HepG2 (cell line): ENCODE results near the gene DNAJB11. TPM values are rescaled to one million over a fixed set of nuclear protein-coding genes. Genes with fewer than 3 reads are reported as not detected.
A peak's percentile ranks its signal among the peaks of the same experiment; 100 is the strongest.
"Not testable (repeated sequence)": the region's sequence is repeated elsewhere in the genome, so short reads cannot be mapped to it uniquely, and the experiment has no call there.

Experiments used
- EP300 ChIP-seq, 3 experiments: sonication (generic) in 1 of 3; formaldehyde crosslinking in 1 of 3; IDR thresholded peaks; 2 replicates each; pipeline versions ENCODE4 v1.5.1 to v1.6.1; 2011 to 2020; ENCODE audit warnings: low read depth in 2 of 3, low read length in 2 of 3, borderline replicate concordance in 1 of 3, improper control_type of control experiment in 1 of 3, mild to moderate bottlenecking in 1 of 3, missing genetic modification reagents in 1 of 3, moderate library complexity in 1 of 3
- FOXK1 ChIP-seq: sonication (generic); formaldehyde crosslinking; IDR thresholded peaks from 2 replicates; pipeline ENCODE4 v1.4.0; 2020; ENCODE audit warnings: low read depth, missing genetic modification reagents, borderline replicate concordance
- HIVEP1 ChIP-seq: sonication (generic); formaldehyde crosslinking; IDR thresholded peaks from 2 replicates; pipeline ENCODE4 v1.4.0; 2020; ENCODE audit warnings: mild to moderate bottlenecking, missing genetic modification reagents
- HMG20A ChIP-seq: IDR thresholded peaks from 2 replicates; pipeline ENCODE4 v1.6.1; 2016; ENCODE audit warnings: borderline replicate concordance
- HNF4A ChIP-seq: sonication (generic); formaldehyde crosslinking; IDR thresholded peaks from 2 replicates; pipeline ENCODE4 v1.4.0; 2020; ENCODE audit warnings: missing genetic modification reagents
- HNF4G ChIP-seq, 2 experiments: sonication (generic) in 1 of 2; formaldehyde crosslinking in 1 of 2; IDR thresholded peaks; 2 replicates each; pipeline versions ENCODE4 v1.4.0 to v1.6.1; 2011 to 2020; ENCODE audit warnings: borderline replicate concordance in 2 of 2, low read depth in 2 of 2, mild to moderate bottlenecking in 2 of 2, low read length in 1 of 2, missing genetic modification reagents in 1 of 2, moderate library complexity in 1 of 2
- KDM6A ChIP-seq: IDR thresholded peaks from 2 replicates; pipeline ENCODE4 v1.6.1; 2016; ENCODE audit warnings: low read depth
- KLF16 ChIP-seq, 2 experiments: sonication (generic) in 1 of 2; formaldehyde crosslinking in 1 of 2; IDR thresholded peaks; 2 replicates each; pipeline versions ENCODE4 v1.6.1 to v1.8.0; 2016 to 2023; ENCODE audit warnings: missing genetic modification reagents in 2 of 2, missing compliant biosample characterization in 1 of 2
- NCOA2 ChIP-seq: sonication (generic); formaldehyde crosslinking; IDR thresholded peaks from 2 replicates; pipeline ENCODE4 v1.8.0; 2022; ENCODE audit warnings: inconsistent platforms
- POGK ChIP-seq: sonication (generic); formaldehyde crosslinking; conservative IDR thresholded peaks from 2 replicates; pipeline ENCODE4 v1.8.0; 2022; ENCODE audit warnings: mild to moderate bottlenecking, moderate library complexity, missing genetic modification reagents
- RCOR2 ChIP-seq: IDR thresholded peaks from 2 replicates; pipeline ENCODE4 v1.6.1; 2016; ENCODE audit warnings: missing biosample characterization, missing genetic modification reagents
- STAG1 ChIP-seq: sonication (generic); formaldehyde crosslinking; IDR thresholded peaks from 2 replicates; pipeline ENCODE4 v1.4.0; 2020; ENCODE audit warnings: missing genetic modification reagents
- TARDBP ChIP-seq: sonication (generic); formaldehyde crosslinking; IDR thresholded peaks from 2 replicates; pipeline ENCODE4 v1.8.0; 2022; ENCODE audit warnings: mild to moderate bottlenecking, missing genetic modification reagents
- THAP11 ChIP-seq: IDR thresholded peaks from 2 replicates; pipeline ENCODE4 v1.6.1; 2016; ENCODE audit warnings: missing biosample characterization, missing genetic modification reagents
- ZNF503 ChIP-seq: sonication (generic); formaldehyde crosslinking; IDR thresholded peaks from 2 replicates; pipeline ENCODE4 v1.4.0; 2020; ENCODE audit warnings: missing genetic modification reagents
- ZNF788 ChIP-seq: sonication (generic); formaldehyde crosslinking; IDR thresholded peaks from 2 replicates; pipeline ENCODE4 v1.5.0; 2020; ENCODE audit warnings: mild to moderate bottlenecking, missing genetic modification reagents, borderline replicate concordance
- ZNF816 ChIP-seq: sonication (generic); formaldehyde crosslinking; IDR thresholded peaks from 2 replicates; pipeline ENCODE4 v1.8.0; 2022; ENCODE audit warnings: missing genetic modification reagents, mild to moderate bottlenecking, borderline replicate concordance
- polyA plus RNA-seq, 8 experiments: library from polyadenylated mRNA; depleted of rRNA in 3 of 8; stranded (reverse) in 7 of 8; unstranded in 1 of 8; fragments of >200 nt; fragmentation: Illumina TruSeq in 4 of 8; extraction: Trizol in 4 of 8; gene quantifications; 2 replicates each; pipeline versions ENCODE4 v1.2.1 to v1.2.3, GENCODE V29; 2011 to 2016; ENCODE audit warnings: low read depth in 4 of 8, missing spikeins in 1 of 8, mixed read lengths in 1 of 8; ENCODE audit not compliant: insufficient read depth in 1 of 8
- total RNA-seq, 5 experiments: library from RNA; depleted of rRNA; stranded (reverse); fragments of >200 nt; fragmentation: Illumina TruSeq; extraction: Trizol; gene quantifications; 2 replicates each; pipeline ENCODE4 v1.2.3, GENCODE V29; 2016; ENCODE audit warnings: low read depth in 1 of 5
- TF ChIP-seq, protein P1 (sequence below): sonication (generic); formaldehyde crosslinking; IDR thresholded peaks from 2 replicates; pipeline ENCODE4 v1.4.0; 2020; ENCODE audit warnings: missing genetic modification reagents
- TF ChIP-seq, protein P2 (sequence below): sonication (generic); formaldehyde crosslinking; IDR thresholded peaks from 2 replicates; pipeline ENCODE4 v1.4.0; 2020; ENCODE audit warnings: missing genetic modification reagents, borderline replicate concordance

The DNAJB11 gene
- total and polyA plus RNA-seq, 2 of the 13 experiments (the other 11 are each of a cell fraction or from before 2014, with no cell fraction given), result 41.0 to 132 TPM

GRCh38 chr3:186634207-186634606, 63.7 kb downstream of the DNAJB11 start (continued):
- TF ChIP-seq KDM6A (CRISPR knock-in tag), result peak; percentile 46; the same call in 1 of the 2 replicates
- TF ChIP-seq STAG1 (CRISPR knock-in tag), result peak; percentile 53
- TF ChIP-seq ZNF788 (CRISPR knock-in tag), result peak; percentile 45; the same call in 1 of the 2 replicates
- 0 out of 2 replicates have a peak, but pooled peaks have one; percentile 72 for TF ChIP-seq POGK (CRISPR knock-in tag)
- TF ChIP-seq HMG20A (CRISPR knock-in tag), result peak; percentile 100
- peak; percentile 36; the same call in 1 of the 2 replicates for TF ChIP-seq ZNF816
- peak; percentile 49; the same call in 1 of the 2 replicates for TF ChIP-seq HNF4G (IDR thresholded peaks at IDR 0.05; ENCODE audit: borderline replicate concordance, low read depth, low read length)
- TF ChIP-seq HNF4G (CRISPR knock-in tag; IDR thresholded peaks at IDR 0.05; ENCODE audit: borderline replicate concordance, low read depth), result not testable (repeated sequence)
- TF ChIP-seq NCOA2 (CRISPR knock-in tag), result peak; percentile 86
- TF ChIP-seq HNF4A, result peak; percentile 87
- TF ChIP-seq FOXK1 (CRISPR knock-in tag), result peak; percentile 92
- TF ChIP-seq EP300 (IDR thresholded peaks at IDR 0.05; ENCODE audit: low read depth in 2 of 2, low read length in 2 of 2), result peak in 1 of 2 experiments; percentile 81; a peak in 2 of 4 replicates
- TF ChIP-seq EP300 (CRISPR knock-in tag; IDR thresholded peaks at IDR 0.05; ENCODE audit: borderline replicate concordance), result peak; percentile 43; the same call in 1 of the 2 replicates
- TF ChIP-seq KLF16 (CRISPR knock-in tag; IDR thresholded peaks at IDR 0.05), result peak in 1 of 2 experiments; percentile 75; a peak in 2 of 4 replicates
- peak; percentile 93 for TF ChIP-seq RCOR2 (CRISPR knock-in tag)
- TF ChIP-seq THAP11 (CRISPR knock-in tag), result peak; percentile 74
- TF ChIP-seq, protein P1, sequence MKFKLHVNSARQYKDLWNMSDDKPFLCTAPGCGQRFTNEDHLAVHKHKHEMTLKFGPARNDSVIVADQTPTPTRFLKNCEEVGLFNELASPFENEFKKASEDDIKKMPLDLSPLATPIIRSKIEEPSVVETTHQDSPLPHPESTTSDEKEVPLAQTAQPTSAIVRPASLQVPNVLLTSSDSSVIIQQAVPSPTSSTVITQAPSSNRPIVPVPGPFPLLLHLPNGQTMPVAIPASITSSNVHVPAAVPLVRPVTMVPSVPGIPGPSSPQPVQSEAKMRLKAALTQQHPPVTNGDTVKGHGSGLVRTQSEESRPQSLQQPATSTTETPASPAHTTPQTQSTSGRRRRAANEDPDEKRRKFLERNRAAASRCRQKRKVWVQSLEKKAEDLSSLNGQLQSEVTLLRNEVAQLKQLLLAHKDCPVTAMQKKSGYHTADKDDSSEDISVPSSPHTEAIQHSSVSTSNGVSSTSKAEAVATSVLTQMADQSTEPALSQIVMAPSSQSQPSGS (CRISPR knock-in tag), result peak; percentile 68; the same call in 1 of the 2 replicates
- TF ChIP-seq ZNF503 (CRISPR knock-in tag), result peak; percentile 87
- peak; percentile 72 for TF ChIP-seq TARDBP (CRISPR knock-in tag)
- TF ChIP-seq, protein P2, sequence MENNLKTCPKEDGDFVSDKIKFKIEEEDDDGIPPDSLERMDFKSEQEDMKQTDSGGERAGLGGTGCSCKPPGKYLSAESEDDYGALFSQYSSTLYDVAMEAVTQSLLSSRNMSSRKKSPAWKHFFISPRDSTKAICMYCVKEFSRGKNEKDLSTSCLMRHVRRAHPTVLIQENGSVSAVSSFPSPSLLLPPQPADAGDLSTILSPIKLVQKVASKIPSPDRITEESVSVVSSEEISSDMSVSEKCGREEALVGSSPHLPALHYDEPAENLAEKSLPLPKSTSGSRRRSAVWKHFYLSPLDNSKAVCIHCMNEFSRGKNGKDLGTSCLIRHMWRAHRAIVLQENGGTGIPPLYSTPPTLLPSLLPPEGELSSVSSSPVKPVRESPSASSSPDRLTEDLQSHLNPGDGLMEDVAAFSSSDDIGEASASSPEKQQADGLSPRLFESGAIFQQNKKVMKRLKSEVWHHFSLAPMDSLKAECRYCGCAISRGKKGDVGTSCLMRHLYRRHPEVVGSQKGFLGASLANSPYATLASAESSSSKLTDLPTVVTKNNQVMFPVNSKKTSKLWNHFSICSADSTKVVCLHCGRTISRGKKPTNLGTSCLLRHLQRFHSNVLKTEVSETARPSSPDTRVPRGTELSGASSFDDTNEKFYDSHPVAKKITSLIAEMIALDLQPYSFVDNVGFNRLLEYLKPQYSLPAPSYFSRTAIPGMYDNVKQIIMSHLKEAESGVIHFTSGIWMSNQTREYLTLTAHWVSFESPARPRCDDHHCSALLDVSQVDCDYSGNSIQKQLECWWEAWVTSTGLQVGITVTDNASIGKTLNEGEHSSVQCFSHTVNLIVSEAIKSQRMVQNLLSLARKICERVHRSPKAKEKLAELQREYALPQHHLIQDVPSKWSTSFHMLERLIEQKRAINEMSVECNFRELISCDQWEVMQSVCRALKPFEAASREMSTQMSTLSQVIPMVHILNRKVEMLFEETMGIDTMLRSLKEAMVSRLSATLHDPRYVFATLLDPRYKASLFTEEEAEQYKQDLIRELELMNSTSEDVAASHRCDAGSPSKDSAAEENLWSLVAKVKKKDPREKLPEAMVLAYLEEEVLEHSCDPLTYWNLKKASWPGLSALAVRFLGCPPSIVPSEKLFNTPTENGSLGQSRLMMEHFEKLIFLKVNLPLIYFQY (CRISPR knock-in tag), result peak; percentile 87; the same call in 1 of the 2 replicates
- peak; percentile 55; the same call in 1 of the 2 replicates for TF ChIP-seq HIVEP1
